A673 (cell line): ENCODE results near the gene EEF2K. TPM values are rescaled to one million over a fixed set of nuclear protein-coding genes. Genes with fewer than 3 reads are reported as not detected.

Experiments
- BruUV-seq: library from RNA; stranded (reverse); fragments of 400-500 nt; replicated peaks from 2 replicates; lab custom pipeline; 2021; lab: Mats Ljungman, UMichigan
- CTCF ChIA-PET: fragments of 300-600 bp; sonication (Branson Sonifier 250); formaldehyde crosslinking; loops from one replicate; lab custom pipeline; 2022; ENCODE audit warnings: antibody characterized with exemption; lab: Charles Lee
- POLR2A ChIA-PET: fragments of 300-600 bp; sonication (Branson Sonifier 250); formaldehyde crosslinking; loops from one replicate; lab custom pipeline; 2022; ENCODE audit warnings: antibody characterized with exemption; ENCODE audit not compliant: low non-redundant PET; lab: Charles Lee
- DNase-seq: peaks from one replicate; pipeline ENCODE4 v3.0.0-alpha.2; 2015; ENCODE audit warnings: low spot score
- H3K27ac ChIP-seq: fragments of 200-600 bp; sonication (generic); 2 replicates; pipeline ENCODE4 v1.5.1; 2016; ENCODE audit warnings: mixed run types, low read depth, mild to moderate bottlenecking, mixed read lengths, antibody characterized with exemption, low read length; ENCODE audit not compliant: poor library complexity, severe bottlenecking
- H3K27me3 ChIP-seq: fragments of 200-600 bp; sonication (generic); replicated peaks from 2 replicates; pipeline ENCODE4 v1.6.1; 2017; ENCODE audit warnings: mixed run types, low read depth, mild to moderate bottlenecking, mixed read lengths, antibody characterized with exemption, low read length; ENCODE audit not compliant: insufficient read depth, poor library complexity
- H3K36me3 ChIP-seq: fragments of 200-600 bp; sonication (generic); 2 replicates; pipeline ENCODE4 v1.6.1; 2016; ENCODE audit warnings: mixed run types, mild to moderate bottlenecking, mixed read lengths, antibody characterized with exemption, low read length; ENCODE audit not compliant: insufficient read depth, poor library complexity, severe bottlenecking
- H3K4me1 ChIP-seq: fragments of 200-600 bp; sonication (generic); 2 replicates; pipeline ENCODE4 v1.6.1; 2017; ENCODE audit warnings: mixed run types, mild to moderate bottlenecking, mixed read lengths, antibody characterized with exemption, low read length; ENCODE audit not compliant: insufficient read depth, poor library complexity, severe bottlenecking
- H3K4me3 ChIP-seq: fragments of 200-600 bp; sonication (generic); 2 replicates; pipeline ENCODE4 v1.5.1; 2016; ENCODE audit warnings: low read depth, mixed run types, mild to moderate bottlenecking, mixed read lengths, low read length; ENCODE audit not compliant: poor library complexity, severe bottlenecking
- H3K9me3 ChIP-seq: fragments of 200-600 bp; sonication (generic); 2 replicates; pipeline ENCODE4 v1.6.1; 2016; ENCODE audit warnings: mixed run types, low read depth, mild to moderate bottlenecking, mixed read lengths, antibody characterized with exemption, low read length; ENCODE audit not compliant: poor library complexity, severe bottlenecking
- EZH2 ChIP-seq: fragments of 200-600 bp; sonication (generic); IDR thresholded peaks from 2 replicates; pipeline ENCODE4 v1.6.1; 2017; ENCODE audit warnings: borderline replicate concordance, low read depth, mild to moderate bottlenecking, mixed read lengths, antibody characterized with exemption, low read length; ENCODE audit not compliant: poor library complexity, severe bottlenecking
- intact Hi-C: fragments of 100-400 bp; cut with micrococcal nuclease; formaldehyde crosslinking; loops from one replicate; pipeline ENCODE4 v1.10.0; 2022; ENCODE audit not compliant: unreplicated experiment
- total RNA-seq: library from RNA; stranded (reverse); gene quantifications from 2 replicates; pipeline ENCODE4 v1.2.3, GENCODE V29; 2021
- TF ChIP-seq, protein P1 (sequence below): fragments of 300-800, 200-600 bp; sonication (generic); conservative IDR thresholded peaks from 2 replicates; pipeline ENCODE4 v1.5.1; 2017; ENCODE audit warnings: low read depth, mild to moderate bottlenecking, antibody characterized with exemption, low read length, moderate library complexity, mixed read lengths

EEF2K gene
- total RNA-seq, 1 experiment from 2014 or later, result 14.3 TPM

DNA sequence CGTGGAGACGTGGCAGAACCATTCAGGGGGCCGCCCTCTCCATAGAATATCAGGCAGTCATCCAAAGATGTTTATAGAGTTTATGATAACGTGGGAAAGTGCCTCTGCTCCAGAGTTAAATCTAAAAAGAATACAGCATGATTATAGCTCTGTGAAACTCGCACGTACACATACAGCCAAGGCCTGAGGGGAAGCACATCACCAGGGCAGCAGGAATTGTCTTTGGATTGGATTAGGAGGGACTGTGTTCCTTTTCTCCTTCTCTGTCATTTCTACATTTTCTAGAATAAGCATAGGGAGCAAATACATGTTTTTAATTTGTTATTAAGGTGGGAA is 26.9 kb downstream of the EEF2K start:
- no TSS peak for BruUV-seq
- DNase-seq, result no peak
- ChIA-PET CTCF (no interaction called here), POLR2A (no interaction called here)
- Histone ChIP-seq H3K9me3 (no peaks in the 10 kb centered on the region), H3K36me3 (no peaks in the 10 kb centered on the region), H3K4me3 (no peak overlapping the region), H3K4me1 (no peaks in the 10 kb centered on the region), H3K27me3 (no peaks in the 10 kb centered on the region), H3K27ac (no peak overlapping the region)
- TF ChIP-seq, protein P1, sequence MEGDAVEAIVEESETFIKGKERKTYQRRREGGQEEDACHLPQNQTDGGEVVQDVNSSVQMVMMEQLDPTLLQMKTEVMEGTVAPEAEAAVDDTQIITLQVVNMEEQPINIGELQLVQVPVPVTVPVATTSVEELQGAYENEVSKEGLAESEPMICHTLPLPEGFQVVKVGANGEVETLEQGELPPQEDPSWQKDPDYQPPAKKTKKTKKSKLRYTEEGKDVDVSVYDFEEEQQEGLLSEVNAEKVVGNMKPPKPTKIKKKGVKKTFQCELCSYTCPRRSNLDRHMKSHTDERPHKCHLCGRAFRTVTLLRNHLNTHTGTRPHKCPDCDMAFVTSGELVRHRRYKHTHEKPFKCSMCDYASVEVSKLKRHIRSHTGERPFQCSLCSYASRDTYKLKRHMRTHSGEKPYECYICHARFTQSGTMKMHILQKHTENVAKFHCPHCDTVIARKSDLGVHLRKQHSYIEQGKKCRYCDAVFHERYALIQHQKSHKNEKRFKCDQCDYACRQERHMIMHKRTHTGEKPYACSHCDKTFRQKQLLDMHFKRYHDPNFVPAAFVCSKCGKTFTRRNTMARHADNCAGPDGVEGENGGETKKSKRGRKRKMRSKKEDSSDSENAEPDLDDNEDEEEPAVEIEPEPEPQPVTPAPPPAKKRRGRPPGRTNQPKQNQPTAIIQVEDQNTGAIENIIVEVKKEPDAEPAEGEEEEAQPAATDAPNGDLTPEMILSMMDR, result no peak
- no peak for TF ChIP-seq EZH2
- intact Hi-C loops, result no loop called here

DNA sequence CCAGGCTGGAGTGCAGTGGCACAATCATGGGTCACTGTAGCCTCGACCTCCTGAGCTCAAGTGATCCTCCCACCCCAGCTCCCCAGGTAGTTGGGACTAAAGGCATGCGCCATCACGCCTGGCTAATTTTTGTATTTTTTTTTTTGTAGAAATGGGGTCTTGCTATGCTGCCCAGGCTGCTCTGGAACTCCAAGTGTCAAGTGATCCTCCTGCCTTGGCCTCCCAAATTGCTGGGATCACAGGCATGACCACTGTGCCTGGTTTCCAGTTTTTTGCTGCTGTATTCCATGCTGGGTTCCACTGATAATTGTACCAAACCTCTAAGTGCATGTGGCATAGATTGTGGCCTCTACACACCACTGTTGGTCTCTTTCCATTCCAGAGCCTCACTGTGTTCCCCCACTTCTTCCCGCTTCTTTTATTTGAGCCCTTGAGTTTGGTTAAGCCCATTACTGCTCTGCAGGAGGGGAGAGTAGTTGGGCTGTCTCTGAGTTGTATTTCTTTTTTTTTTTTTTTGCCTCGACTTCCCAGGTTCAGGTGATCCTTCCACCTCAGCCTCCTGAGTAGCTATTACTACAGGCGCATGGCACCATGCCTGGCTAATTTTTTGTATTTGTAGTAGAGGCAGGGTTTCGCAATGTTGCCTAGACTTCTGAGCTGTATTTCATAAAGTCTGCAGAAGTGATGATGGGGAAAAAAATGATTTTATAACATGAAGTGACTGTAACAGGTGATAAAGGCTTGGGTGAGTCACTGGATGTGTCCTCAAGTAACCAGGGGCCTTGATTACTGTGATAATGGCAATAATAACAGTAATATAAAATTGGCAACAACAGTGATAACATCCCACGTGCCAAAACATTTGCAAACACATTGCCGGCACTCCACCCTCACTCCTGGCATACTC is 30.0 kb downstream of the EEF2K start:
- H3K4me1 ChIP-seq, result no peaks in the 10 kb centered on the region
- no peaks in the 10 kb centered on the region for H3K9me3 ChIP-seq
- DNase-seq, result no peak
- CTCF ChIA-PET, result no interaction called here
- no peak overlapping the region for H3K4me3 ChIP-seq
- no peaks in the 10 kb centered on the region for H3K36me3 ChIP-seq
- no TSS peak for BruUV-seq
- no peak overlapping the region for H3K27ac ChIP-seq
- POLR2A ChIA-PET, result no interaction called here
- intact Hi-C loops, result no loop called here
- no peaks in the 10 kb centered on the region for H3K27me3 ChIP-seq
- TF ChIP-seq EZH2, result no peak
- TF ChIP-seq, protein P1, result no peak

DNA sequence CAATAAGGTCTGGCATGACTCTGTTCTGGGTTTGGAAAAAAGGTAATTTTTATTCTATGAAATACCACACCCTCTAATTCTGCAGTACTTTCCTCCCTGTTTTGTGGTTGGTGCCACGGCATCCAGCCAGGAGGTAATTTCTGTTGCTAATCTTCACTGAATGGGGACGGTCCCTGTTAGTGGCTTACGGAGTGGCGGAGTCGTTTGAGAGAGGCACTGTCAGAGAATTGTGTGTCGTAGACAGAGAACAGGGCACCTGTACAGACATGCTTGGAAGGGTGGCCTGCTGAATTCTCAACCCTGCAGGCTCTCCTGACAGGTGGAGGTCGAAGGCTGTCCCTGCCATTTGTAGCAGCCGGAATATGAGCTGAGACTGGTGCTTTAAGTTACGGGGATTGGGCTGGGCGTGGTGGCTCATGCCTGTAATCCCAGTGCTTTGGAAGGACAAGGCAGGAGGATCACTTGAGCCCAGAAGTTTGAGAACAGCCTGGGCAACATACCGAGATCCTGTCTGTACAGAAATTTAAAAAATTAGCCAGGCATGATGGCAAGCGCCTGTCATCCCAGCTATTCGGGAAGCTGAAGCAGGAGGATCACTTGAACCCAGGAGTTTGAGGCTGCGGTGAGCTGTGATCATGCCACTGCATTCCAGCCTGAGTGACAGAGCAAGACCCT is 33.2 kb downstream of the EEF2K start:
- Histone ChIP-seq H3K27ac (no peak overlapping the region), H3K4me1 (no peaks in the 10 kb centered on the region), H3K36me3 (no peaks in the 10 kb centered on the region), H3K27me3 (no peaks in the 10 kb centered on the region), H3K4me3 (no peak overlapping the region), H3K9me3 (no peaks in the 10 kb centered on the region)
- intact Hi-C loops, result no loop called here
- ChIA-PET POLR2A (interaction anchor here (0.8 kb wide), 1 partner anchor 228 kb away, joined by 4 read pairs; no protein-coding TSS in a partner anchor), CTCF (no interaction called here)
- TF ChIP-seq, protein P1, result no peak
- TF ChIP-seq EZH2, result no peak
- DNase-seq, result no peak
- no TSS peak for BruUV-seq
